ELR (cell line): Measurements from ENCODE around the gene MCEE.
"Not testable (repeated sequence)": the region's sequence is repeated elsewhere in the genome, so short reads cannot be mapped to it uniquely, and the experiment has no call there.

Source experiments
- DNase-seq: peaks from one replicate; pipeline ENCODE4 v3.0.0-alpha.2; 2015; ENCODE audit warnings: low read depth

The MCEE gene

GRCh38 chr2:71126957-71127356 is 3.1 kb downstream of the MCEE start:
- no peak for DNase-seq

GRCh38 chr2:71125506-71126294 is 4.3 kb downstream of the MCEE start:
- DNase-seq: no peak

GRCh38 chr2:71122387-71123298 is 7.4 kb downstream of the MCEE start:
- peak; percentile 35 for DNase-seq

- DNase-seq: no peak
Measured at GRCh38 chr2:71121479-71121878, 8.6 kb downstream of the MCEE start.

GRCh38 chr2:71120195-71120594 is 9.8 kb downstream of the MCEE start:
- no peak for DNase-seq

- DNase-seq: no peak
Measured at GRCh38 chr2:71117063-71117462, 13.0 kb downstream of the MCEE start.

- no peak for DNase-seq
Measured at GRCh38 chr2:71113843-71114242, 16.2 kb downstream of the MCEE start.

GRCh38 chr2:71108091-71108490 is 21.9 kb downstream of the MCEE start:
- no peak for DNase-seq

GRCh38 chr2:71106463-71106862 is 23.6 kb downstream of the MCEE start:
- DNase-seq: not testable (repeated sequence)

- DNase-seq: no peak
Measured at GRCh38 chr2:71103809-71104208, 26.2 kb downstream of the MCEE start.

GRCh38 chr2:71102981-71103681 is 26.9 kb downstream of the MCEE start:
- DNase-seq: no peak

- DNase-seq: peak; percentile 38
Measured at GRCh38 chr2:71101656-71102055, 28.4 kb downstream of the MCEE start.

- peak; percentile 67 for DNase-seq
Measured at GRCh38 chr2:71100195-71100964, 29.6 kb downstream of the MCEE start.

- DNase-seq: not testable (repeated sequence)
Measured at GRCh38 chr2:71092491-71093260, 37.4 kb downstream of the MCEE start.

- not testable (repeated sequence) for DNase-seq
Measured at GRCh38 chr2:71091808-71092207, 38.2 kb downstream of the MCEE start.

- not testable (repeated sequence) for DNase-seq
Measured at GRCh38 chr2:71089475-71089874, 40.6 kb downstream of the MCEE start.

- not testable (repeated sequence) for DNase-seq
Measured at GRCh38 chr2:71085325-71086003, 44.6 kb downstream of the MCEE start.

- DNase-seq: not testable (repeated sequence)
Measured at GRCh38 chr2:71083752-71084312, 46.2 kb downstream of the MCEE start.

- DNase-seq: not testable (repeated sequence)
Measured at GRCh38 chr2:71083297-71083696, 46.7 kb downstream of the MCEE start.
